Measurements from ENCODE around the gene CUX1.

CUX1 gene

DNA sequence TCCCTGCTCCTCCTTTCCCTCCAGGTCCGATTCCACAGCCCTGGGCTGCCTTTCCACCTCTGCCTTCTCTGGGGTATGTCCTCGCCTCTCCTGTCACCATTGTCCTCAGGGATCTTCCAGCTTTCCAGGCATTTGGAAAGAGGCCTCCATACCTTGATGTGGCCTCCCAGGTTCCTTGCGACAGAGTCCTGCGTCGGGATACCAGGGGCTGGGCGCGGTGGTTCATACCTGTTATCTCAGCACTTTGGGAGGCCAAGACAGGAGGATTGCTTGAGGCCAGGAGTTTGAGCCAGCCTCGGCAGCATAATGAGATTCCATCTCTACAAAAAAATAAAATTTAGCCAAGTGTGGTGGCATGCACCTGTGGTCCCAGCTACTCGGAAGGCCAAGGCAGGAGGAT is 171.1 kb downstream of the CUX1 start:
- no peak overlapping the region for H3K4me3 ChIP-seq (ENCODE audit: control insufficient read depth, low read depth, low read length)
- TF ChIP-seq, protein P1, sequence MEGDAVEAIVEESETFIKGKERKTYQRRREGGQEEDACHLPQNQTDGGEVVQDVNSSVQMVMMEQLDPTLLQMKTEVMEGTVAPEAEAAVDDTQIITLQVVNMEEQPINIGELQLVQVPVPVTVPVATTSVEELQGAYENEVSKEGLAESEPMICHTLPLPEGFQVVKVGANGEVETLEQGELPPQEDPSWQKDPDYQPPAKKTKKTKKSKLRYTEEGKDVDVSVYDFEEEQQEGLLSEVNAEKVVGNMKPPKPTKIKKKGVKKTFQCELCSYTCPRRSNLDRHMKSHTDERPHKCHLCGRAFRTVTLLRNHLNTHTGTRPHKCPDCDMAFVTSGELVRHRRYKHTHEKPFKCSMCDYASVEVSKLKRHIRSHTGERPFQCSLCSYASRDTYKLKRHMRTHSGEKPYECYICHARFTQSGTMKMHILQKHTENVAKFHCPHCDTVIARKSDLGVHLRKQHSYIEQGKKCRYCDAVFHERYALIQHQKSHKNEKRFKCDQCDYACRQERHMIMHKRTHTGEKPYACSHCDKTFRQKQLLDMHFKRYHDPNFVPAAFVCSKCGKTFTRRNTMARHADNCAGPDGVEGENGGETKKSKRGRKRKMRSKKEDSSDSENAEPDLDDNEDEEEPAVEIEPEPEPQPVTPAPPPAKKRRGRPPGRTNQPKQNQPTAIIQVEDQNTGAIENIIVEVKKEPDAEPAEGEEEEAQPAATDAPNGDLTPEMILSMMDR (IDR thresholded peaks at IDR 0.05; ENCODE audit: control insufficient read depth, insufficient read depth, low read depth, low read length, missing control alignments): no peak

DNA sequence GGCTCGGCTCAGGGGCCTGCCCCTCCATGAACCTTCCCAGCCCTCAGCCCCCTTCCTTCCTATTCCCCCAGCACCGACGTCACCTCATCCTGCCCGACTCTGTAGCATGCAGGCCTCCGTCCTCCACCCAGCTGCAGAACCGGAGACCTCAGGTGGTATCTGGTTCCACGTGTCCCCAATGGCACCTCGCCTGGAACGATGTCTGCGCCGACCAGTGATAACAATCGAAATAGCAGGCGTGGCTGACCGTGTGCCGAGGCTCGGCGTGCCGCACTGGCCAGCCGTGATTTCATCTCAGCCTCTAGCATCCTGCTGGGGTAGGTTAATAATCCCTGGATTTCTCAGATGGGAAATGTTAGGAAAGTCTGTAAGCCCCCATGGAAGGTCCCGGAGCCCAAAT is 171.7 kb downstream of the CUX1 start:
- TF ChIP-seq, protein P1 (IDR thresholded peaks at IDR 0.05; ENCODE audit: control insufficient read depth, insufficient read depth, low read depth, low read length, missing control alignments): no peak
- no peak overlapping the region for H3K4me3 ChIP-seq (ENCODE audit: control insufficient read depth, low read depth, low read length)
- DNase-seq (ENCODE audit: low read depth): no peak

More for the DNA sequence above, 171.1 kb downstream of the CUX1 start:
- no peak for DNase-seq (ENCODE audit: low read depth)

DNA sequence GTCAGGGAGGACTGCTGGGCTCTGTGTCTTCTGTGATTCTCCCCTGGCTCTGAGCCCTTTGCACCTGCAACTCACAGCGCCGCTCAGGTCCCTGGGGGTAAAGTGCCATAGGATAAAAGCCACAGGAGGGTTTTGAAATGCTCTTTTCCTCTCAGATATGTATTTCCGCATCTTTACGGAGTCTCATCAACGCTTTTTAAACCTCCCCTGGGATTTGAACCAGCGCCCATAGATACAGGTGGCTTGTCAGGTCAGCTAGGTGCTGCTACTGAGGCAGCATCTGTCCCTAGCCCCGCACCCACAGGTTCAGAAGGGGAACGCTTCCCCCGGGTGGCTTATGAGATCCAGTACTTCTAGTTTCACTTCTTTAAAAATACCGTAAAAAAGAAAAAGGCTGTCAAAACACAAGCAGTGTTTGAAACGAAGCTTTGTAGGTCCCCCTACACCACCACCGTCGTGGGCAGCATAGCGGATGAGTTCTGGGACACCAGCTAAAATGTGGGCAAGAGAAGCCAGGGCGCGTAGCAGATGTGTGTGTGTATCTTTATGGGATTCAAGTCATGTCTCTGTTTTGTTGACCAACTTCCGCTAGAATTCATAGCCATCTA is 173.5 kb downstream of the CUX1 start:
- DNase-seq (ENCODE audit: low read depth): no peak
- no peak overlapping the region for H3K4me3 ChIP-seq (ENCODE audit: control insufficient read depth, low read depth, low read length)
- TF ChIP-seq, protein P1 (IDR thresholded peaks at IDR 0.05; ENCODE audit: control insufficient read depth, insufficient read depth, low read depth, low read length, missing control alignments): no peak

DNA sequence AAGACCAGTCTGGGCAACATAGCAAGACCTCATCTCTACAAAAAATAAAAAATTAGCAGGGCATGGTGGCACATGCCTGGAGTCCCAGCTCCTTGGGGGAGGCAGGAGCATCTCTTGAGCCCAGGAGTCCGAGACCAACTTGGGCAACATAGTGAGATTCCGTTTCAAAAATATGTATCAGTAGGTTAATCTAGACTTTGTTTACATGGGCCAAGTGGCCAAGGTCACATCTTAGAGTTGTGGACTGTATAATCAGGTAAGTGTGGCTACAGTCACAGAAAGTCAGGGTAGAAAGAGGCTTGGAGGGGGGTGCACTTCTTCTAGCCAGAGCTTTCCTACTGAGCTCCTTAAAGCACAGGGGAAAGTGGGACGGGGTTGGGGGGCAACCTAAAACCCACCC is 174.4 kb downstream of the CUX1 start:
- no peak overlapping the region for H3K4me3 ChIP-seq (ENCODE audit: control insufficient read depth, low read depth, low read length)
- DNase-seq (ENCODE audit: low read depth): no peak
- TF ChIP-seq, protein P1 (IDR thresholded peaks at IDR 0.05; ENCODE audit: control insufficient read depth, insufficient read depth, low read depth, low read length, missing control alignments): no peak

DNA sequence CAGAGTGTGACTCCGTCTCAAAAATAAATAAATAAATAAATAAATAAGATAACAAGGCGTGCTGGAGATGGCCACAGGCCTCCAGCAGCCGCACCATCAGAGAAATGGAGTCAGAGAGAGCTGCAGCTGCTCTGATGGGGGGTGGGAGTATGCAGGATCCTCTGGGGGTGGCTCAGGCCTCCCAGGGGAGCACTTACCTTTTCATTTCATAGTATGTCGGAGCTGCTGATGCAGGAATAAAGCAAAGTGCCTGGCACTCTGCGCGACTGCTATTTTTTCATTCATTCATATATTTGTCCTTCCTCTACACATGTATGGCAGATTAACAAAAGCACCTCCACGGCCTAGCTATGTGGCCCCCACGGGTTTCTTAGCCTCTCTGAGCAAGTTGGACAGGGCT is 175.9 kb downstream of the CUX1 start:
- no peak overlapping the region for H3K4me3 ChIP-seq (ENCODE audit: control insufficient read depth, low read depth, low read length)
- no peak for DNase-seq (ENCODE audit: low read depth)

DNA sequence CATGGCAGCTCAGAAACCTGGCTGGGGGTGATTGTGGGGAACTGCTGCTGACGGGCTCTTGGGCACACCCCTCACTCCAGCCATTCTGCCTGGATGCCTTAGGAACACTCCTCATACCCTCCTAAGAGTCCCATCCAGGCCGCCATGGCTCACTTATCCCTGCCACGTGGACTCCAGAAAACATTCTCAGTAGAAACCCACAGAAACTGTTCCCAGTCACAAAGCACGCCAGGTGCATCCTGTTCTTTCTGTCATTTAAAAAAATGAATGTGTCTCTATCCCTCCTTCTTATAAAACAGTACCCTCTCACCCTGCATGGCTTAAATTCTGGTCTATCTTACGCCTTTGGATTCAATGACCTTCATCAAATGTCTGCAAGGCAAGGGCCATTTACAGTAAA is 177.7 kb downstream of the CUX1 start:
- DNase-seq (ENCODE audit: low read depth): no peak
- TF ChIP-seq, protein P1 (IDR thresholded peaks at IDR 0.05; ENCODE audit: control insufficient read depth, insufficient read depth, low read depth, low read length, missing control alignments): no peak
- no peak overlapping the region for H3K4me3 ChIP-seq (ENCODE audit: control insufficient read depth, low read depth, low read length)

More for the DNA sequence above, 175.9 kb downstream of the CUX1 start:
- TF ChIP-seq, protein P1 (IDR thresholded peaks at IDR 0.05; ENCODE audit: control insufficient read depth, insufficient read depth, low read depth, low read length, missing control alignments): no peak
